ENCODE measurements around the gene FAM222B.
"Not testable (repeated sequence)": the region's sequence is repeated elsewhere in the genome, so short reads cannot be mapped to it uniquely, and the experiment has no call there.

FAM222B gene

DNA sequence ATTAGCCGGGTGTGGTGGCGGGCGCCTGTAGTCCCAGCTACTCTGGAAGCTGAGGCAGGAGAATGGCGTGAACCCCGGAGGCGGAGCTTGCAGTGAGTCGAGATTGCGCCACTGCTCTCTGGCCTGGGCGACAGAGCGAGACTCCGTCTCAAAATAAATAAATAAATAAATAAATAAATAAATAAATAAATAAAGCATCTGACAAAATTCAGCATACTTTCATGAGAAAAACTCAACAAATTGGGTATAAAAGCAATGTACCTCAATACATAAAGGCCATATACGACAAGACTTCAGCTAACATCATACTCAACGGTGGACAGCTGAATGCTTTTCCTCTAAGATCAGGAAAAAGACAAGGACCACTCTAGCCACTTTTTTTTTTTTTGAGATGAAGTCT lies 63.0 kb downstream of the FAM222B start:
- H2AK5ac ChIP-seq (ENCODE audit: low read length); H2BK5ac ChIP-seq (ENCODE audit: low read length); H4K8ac ChIP-seq (ENCODE audit: low read depth, low read length); H3K9ac ChIP-seq (ENCODE audit: low read length); H3K4me1 ChIP-seq (ENCODE audit: control insufficient read depth, low read depth, low read length); H3K4me3 ChIP-seq (ENCODE audit: low read length); H3K27ac ChIP-seq (ENCODE audit: low read depth, low read length); H3K4ac ChIP-seq (ENCODE audit: low read depth, low read length); H3K23ac ChIP-seq (ENCODE audit: low read length); H3K56ac ChIP-seq (ENCODE audit: low read length); H3K4me2 ChIP-seq (ENCODE audit: low read length); H2BK120ac ChIP-seq (ENCODE audit: low read depth, low read length); H4K5ac ChIP-seq (ENCODE audit: low read length); DNase-seq; H3K79me1 ChIP-seq (ENCODE audit: low read length); H3K18ac ChIP-seq (ENCODE audit: low read length); H3K36me3 ChIP-seq (ENCODE audit: control insufficient read depth, insufficient read depth, low read length); H3K27me3 ChIP-seq (ENCODE audit: insufficient read depth, low read length, poor library complexity); H2BK15ac ChIP-seq (replicated peaks; ENCODE audit: low read depth): not testable (repeated sequence)
- no CpG with 5 or more reads among the region's 13 CpGs for WGBS (ENCODE audit: extremely low coverage, insufficient coverage, low lambda C conversion rate)
- H3K79me2 ChIP-seq (ENCODE audit: control insufficient read depth, insufficient read depth, low read length) = peaks cover 12% of the 10 kb centered on the region

DNA sequence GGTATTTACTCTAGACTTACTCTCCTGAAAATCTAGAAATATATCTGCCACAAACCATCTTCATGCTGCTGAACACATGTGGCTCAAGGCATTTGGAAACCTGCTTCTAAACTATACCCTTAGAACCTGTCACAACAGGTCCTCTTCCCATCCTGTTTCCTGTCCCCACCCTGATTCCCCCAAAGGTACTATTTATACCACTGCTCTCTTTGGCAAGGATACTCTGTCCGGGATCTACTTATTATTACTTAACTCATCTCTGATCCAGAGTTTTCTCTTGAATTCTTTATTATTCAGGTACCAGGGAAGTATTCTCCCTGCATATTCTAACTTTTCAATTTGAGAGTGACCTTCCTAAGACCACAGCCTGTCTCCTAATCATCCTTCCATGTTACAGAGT lies 65.4 kb downstream of the FAM222B start:
- Histone ChIP-seq H3K18ac (ENCODE audit: low read length) (no peak overlapping the region), H4K8ac (ENCODE audit: low read depth, low read length) (no peak overlapping the region), H3K4me1 (ENCODE audit: control insufficient read depth, low read depth, low read length) (no peaks in the 10 kb centered on the region), H3K36me3 (ENCODE audit: control insufficient read depth, insufficient read depth, low read length) (no peaks in the 10 kb centered on the region), H3K27me3 (ENCODE audit: insufficient read depth, low read length, poor library complexity) (no peaks in the 10 kb centered on the region), H2BK120ac (ENCODE audit: low read depth, low read length) (no peak overlapping the region), H3K79me2 (ENCODE audit: control insufficient read depth, insufficient read depth, low read length) (peaks cover 14% of the 10 kb centered on the region), H3K4me2 (ENCODE audit: low read length) (no peak overlapping the region), H3K4ac (ENCODE audit: low read depth, low read length) (no peak overlapping the region), H2AK5ac (ENCODE audit: low read length) (no peak overlapping the region), H3K79me1 (ENCODE audit: low read length) (peaks cover 6% of the 10 kb centered on the region), H3K4me3 (ENCODE audit: low read length) (no peak overlapping the region), H3K56ac (ENCODE audit: low read length) (no peak overlapping the region), H3K27ac (ENCODE audit: low read depth, low read length) (no peak overlapping the region), H4K5ac (ENCODE audit: low read length) (no peak overlapping the region), H3K9ac (ENCODE audit: low read length) (no peak overlapping the region), H2BK15ac (replicated peaks; ENCODE audit: low read depth) (no peak overlapping the region), H2BK5ac (ENCODE audit: low read length) (no peak overlapping the region), H3K23ac (ENCODE audit: low read length) (no peak overlapping the region)
- no peak for DNase-seq
- WGBS (ENCODE audit: extremely low coverage, insufficient coverage, low lambda C conversion rate) = no CpG with 5 or more reads among the region's 1 CpG

DNA sequence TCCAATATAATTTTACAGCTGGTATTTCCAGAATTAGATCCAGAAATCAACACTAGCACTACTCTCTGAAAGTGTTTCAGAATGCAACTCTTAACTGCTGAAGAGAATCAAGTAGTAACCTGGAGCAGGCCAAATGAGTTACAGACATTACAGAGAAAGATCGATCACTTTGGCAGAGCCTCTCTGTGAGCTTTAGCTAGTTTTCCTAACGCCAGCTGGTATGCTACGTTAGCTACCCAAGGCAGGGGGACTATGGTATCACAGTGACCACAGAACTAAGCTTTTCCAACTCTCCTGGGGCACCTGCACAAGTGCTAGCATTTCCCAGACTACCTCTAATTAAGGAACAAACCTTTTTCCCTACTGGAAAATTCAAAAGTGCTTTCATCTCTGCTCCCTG lies 68.4 kb downstream of the FAM222B start:
- peaks cover 12% of the 10 kb centered on the region for H3K79me2 ChIP-seq (ENCODE audit: control insufficient read depth, insufficient read depth, low read length)
- no peak overlapping the region for H2BK120ac ChIP-seq (ENCODE audit: low read depth, low read length)
- H3K27ac ChIP-seq (ENCODE audit: low read depth, low read length) = no peak overlapping the region
- H3K9ac ChIP-seq (ENCODE audit: low read length) = no peak overlapping the region
- no peaks in the 10 kb centered on the region for H3K4me1 ChIP-seq (ENCODE audit: control insufficient read depth, low read depth, low read length)
- no peaks in the 10 kb centered on the region for H3K27me3 ChIP-seq (ENCODE audit: insufficient read depth, low read length, poor library complexity)
- no CpG with 5 or more reads among the region's 3 CpGs for WGBS (ENCODE audit: extremely low coverage, insufficient coverage, low lambda C conversion rate)
- no peak overlapping the region for H3K23ac ChIP-seq (ENCODE audit: low read length)
- H2BK5ac ChIP-seq (ENCODE audit: low read length) = no peak overlapping the region
- H2AK5ac ChIP-seq (ENCODE audit: low read length) = no peak overlapping the region
- H2BK15ac ChIP-seq (replicated peaks; ENCODE audit: low read depth) = no peak overlapping the region
- no peak overlapping the region for H4K5ac ChIP-seq (ENCODE audit: low read length)
- no peaks in the 10 kb centered on the region for H3K36me3 ChIP-seq (ENCODE audit: control insufficient read depth, insufficient read depth, low read length)
- no peak for DNase-seq
- H3K18ac ChIP-seq (ENCODE audit: low read length) = no peak overlapping the region
- no peak overlapping the region for H3K4me2 ChIP-seq (ENCODE audit: low read length)
- H4K8ac ChIP-seq (ENCODE audit: low read depth, low read length) = no peak overlapping the region
- H3K79me1 ChIP-seq (ENCODE audit: low read length) = peaks cover 8% of the 10 kb centered on the region
- H3K4ac ChIP-seq (ENCODE audit: low read depth, low read length) = no peak overlapping the region
- no peak overlapping the region for H3K4me3 ChIP-seq (ENCODE audit: low read length)
- H3K56ac ChIP-seq (ENCODE audit: low read length) = no peak overlapping the region

DNA sequence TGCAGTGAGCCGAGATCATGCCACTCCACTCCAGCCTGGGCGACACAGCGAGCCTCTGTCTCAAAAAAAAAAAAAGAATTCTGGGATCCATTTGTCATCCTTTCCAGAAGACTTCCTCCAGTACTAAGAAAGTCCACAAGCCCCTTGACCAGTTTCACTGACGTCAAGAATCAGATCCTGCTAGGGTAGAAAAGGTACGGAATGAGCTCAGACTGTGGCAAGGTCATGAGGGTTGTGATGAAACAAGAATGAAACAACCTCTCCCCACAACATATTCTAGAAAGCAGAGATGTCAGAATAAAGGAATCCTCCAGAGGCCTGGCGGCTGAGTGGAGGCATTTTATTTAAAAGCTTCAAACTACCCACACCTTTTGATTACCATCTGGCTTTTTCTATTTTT lies 68.9 kb downstream of the FAM222B start:
- Histone ChIP-seq H2BK15ac (replicated peaks; ENCODE audit: low read depth) (no peak overlapping the region), H3K4ac (ENCODE audit: low read depth, low read length) (no peak overlapping the region), H3K27ac (ENCODE audit: low read depth, low read length) (no peak overlapping the region), H3K79me2 (ENCODE audit: control insufficient read depth, insufficient read depth, low read length) (peaks cover 9% of the 10 kb centered on the region), H4K5ac (ENCODE audit: low read length) (no peak overlapping the region), H3K56ac (ENCODE audit: low read length) (no peak overlapping the region), H3K27me3 (ENCODE audit: insufficient read depth, low read length, poor library complexity) (no peaks in the 10 kb centered on the region), H4K8ac (ENCODE audit: low read depth, low read length) (no peak overlapping the region), H3K4me1 (ENCODE audit: control insufficient read depth, low read depth, low read length) (no peaks in the 10 kb centered on the region), H2BK5ac (ENCODE audit: low read length) (no peak overlapping the region), H3K4me3 (ENCODE audit: low read length) (no peak overlapping the region), H2BK120ac (ENCODE audit: low read depth, low read length) (no peak overlapping the region), H3K4me2 (ENCODE audit: low read length) (no peak overlapping the region), H3K23ac (ENCODE audit: low read length) (no peak overlapping the region), H3K36me3 (ENCODE audit: control insufficient read depth, insufficient read depth, low read length) (no peaks in the 10 kb centered on the region), H3K9ac (ENCODE audit: low read length) (no peak overlapping the region), H3K79me1 (ENCODE audit: low read length) (peaks cover 6% of the 10 kb centered on the region), H3K18ac (ENCODE audit: low read length) (no peak overlapping the region), H2AK5ac (ENCODE audit: low read length) (no peak overlapping the region)
- no peak for DNase-seq
- WGBS (ENCODE audit: extremely low coverage, insufficient coverage, low lambda C conversion rate) = no CpG with 5 or more reads among the region's 6 CpGs

DNA sequence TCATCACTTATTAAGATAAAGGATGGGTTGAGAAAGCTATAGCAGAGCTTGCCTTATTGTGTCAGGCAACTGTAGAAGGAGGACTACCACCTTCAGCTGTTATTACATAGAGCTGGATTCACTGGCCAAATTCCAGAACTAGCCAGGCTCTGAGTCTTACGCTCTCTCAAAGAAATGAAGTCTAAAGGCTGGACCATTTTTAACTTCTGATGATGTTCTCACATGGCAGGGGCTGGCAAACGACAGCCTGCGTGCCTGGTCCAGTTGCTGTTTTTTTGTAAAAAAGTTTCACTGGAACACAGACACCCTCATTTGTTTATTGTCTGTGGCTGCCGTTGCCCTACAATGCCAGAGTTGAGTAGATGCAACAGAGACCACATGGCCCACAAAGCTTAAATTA lies 77.6 kb downstream of the FAM222B start:
- Histone ChIP-seq H3K27ac (ENCODE audit: low read depth, low read length) (no peak overlapping the region), H3K9ac (ENCODE audit: low read length) (no peak overlapping the region), H3K4me1 (ENCODE audit: control insufficient read depth, low read depth, low read length) (peaks cover 10% of the 10 kb centered on the region), H3K56ac (ENCODE audit: low read length) (no peak overlapping the region), H4K8ac (ENCODE audit: low read depth, low read length) (no peak overlapping the region), H3K79me1 (ENCODE audit: low read length) (peaks cover 8% of the 10 kb centered on the region), H3K18ac (ENCODE audit: low read length) (no peak overlapping the region), H3K4ac (ENCODE audit: low read depth, low read length) (no peak overlapping the region), H3K4me2 (ENCODE audit: low read length) (no peak overlapping the region), H3K23ac (ENCODE audit: low read length) (no peak overlapping the region), H2BK5ac (ENCODE audit: low read length) (no peak overlapping the region), H4K5ac (ENCODE audit: low read length) (no peak overlapping the region), H3K79me2 (ENCODE audit: control insufficient read depth, insufficient read depth, low read length) (peaks cover 3% of the 10 kb centered on the region), H3K36me3 (ENCODE audit: control insufficient read depth, insufficient read depth, low read length) (no peaks in the 10 kb centered on the region), H2BK120ac (ENCODE audit: low read depth, low read length) (no peak overlapping the region), H2BK15ac (replicated peaks; ENCODE audit: low read depth) (no peak overlapping the region), H3K4me3 (ENCODE audit: low read length) (no peak overlapping the region), H2AK5ac (ENCODE audit: low read length) (no peak overlapping the region), H3K27me3 (ENCODE audit: insufficient read depth, low read length, poor library complexity) (no peaks in the 10 kb centered on the region)
- no CpG with 5 or more reads among the region's 4 CpGs for WGBS (ENCODE audit: extremely low coverage, insufficient coverage, low lambda C conversion rate)
- DNase-seq = no peak

DNA sequence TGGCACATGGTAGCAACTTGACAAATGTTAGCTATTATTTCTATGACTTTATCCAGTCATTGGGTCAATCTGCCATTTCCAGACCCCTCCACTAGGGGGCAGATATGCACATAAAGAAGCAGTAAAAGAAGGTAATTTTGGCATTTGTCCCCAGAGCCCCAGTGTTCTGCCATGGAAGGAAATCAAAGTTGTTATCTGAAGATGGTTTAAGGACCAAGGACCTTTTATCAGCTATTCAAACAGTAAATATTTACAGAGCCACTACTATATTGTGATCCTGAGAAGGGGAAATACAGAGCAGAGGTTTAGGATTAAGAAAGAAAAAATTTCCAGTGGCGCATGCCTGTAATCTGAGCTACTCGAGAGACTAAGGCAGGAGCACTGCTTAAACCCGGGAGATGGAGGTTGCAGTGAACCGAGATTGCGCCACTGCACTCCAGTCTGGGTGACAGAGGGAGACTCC lies 78.8 kb downstream of the FAM222B start:
- H2BK5ac ChIP-seq (ENCODE audit: low read length) = no peak overlapping the region
- peaks cover 9% of the 10 kb centered on the region for H3K79me1 ChIP-seq (ENCODE audit: low read length)
- no peak overlapping the region for H4K5ac ChIP-seq (ENCODE audit: low read length)
- no peak overlapping the region for H3K4me2 ChIP-seq (ENCODE audit: low read length)
- H3K4ac ChIP-seq (ENCODE audit: low read depth, low read length) = no peak overlapping the region
- H2BK120ac ChIP-seq (ENCODE audit: low read depth, low read length) = no peak overlapping the region
- H3K18ac ChIP-seq (ENCODE audit: low read length) = no peak overlapping the region
- H2BK15ac ChIP-seq (replicated peaks; ENCODE audit: low read depth) = no peak overlapping the region
- peaks cover 2% of the 10 kb centered on the region for H3K79me2 ChIP-seq (ENCODE audit: control insufficient read depth, insufficient read depth, low read length)
- peaks cover 10% of the 10 kb centered on the region for H3K4me1 ChIP-seq (ENCODE audit: control insufficient read depth, low read depth, low read length)
- WGBS (ENCODE audit: extremely low coverage, insufficient coverage, low lambda C conversion rate) = no CpG with 5 or more reads among the region's 5 CpGs
- H3K27me3 ChIP-seq (ENCODE audit: insufficient read depth, low read length, poor library complexity) = no peaks in the 10 kb centered on the region
- peak; percentile 78 for DNase-seq
- H3K23ac ChIP-seq (ENCODE audit: low read length) = no peak overlapping the region
- H3K4me3 ChIP-seq (ENCODE audit: low read length) = no peak overlapping the region
- peaks cover 2% of the 10 kb centered on the region for H3K36me3 ChIP-seq (ENCODE audit: control insufficient read depth, insufficient read depth, low read length)
- no peak overlapping the region for H3K9ac ChIP-seq (ENCODE audit: low read length)
- H2AK5ac ChIP-seq (ENCODE audit: low read length) = no peak overlapping the region
- H3K27ac ChIP-seq (ENCODE audit: low read depth, low read length) = no peak overlapping the region
- no peak overlapping the region for H3K56ac ChIP-seq (ENCODE audit: low read length)
- no peak overlapping the region for H4K8ac ChIP-seq (ENCODE audit: low read depth, low read length)
